DND-41 (cell line): Measurements from ENCODE around the gene PRR5.
A peak's percentile ranks its signal among the peaks of the same experiment; 100 is the strongest.

Experiments used
- ATAC-seq: fragments of 200-7000 bp; cut with Tn5 transposase; 3 replicates; pipeline ENCODE4 v1.9.1; 2021; ENCODE audit warnings: low read depth; ENCODE audit not compliant: insufficient read depth
- DNase-seq: peaks from one replicate; pipeline ENCODE4 v3.0.0-alpha.2; 2020
- H2AFZ ChIP-seq: 2 replicates; pipeline ENCODE4 v1.6.0; 2012; ENCODE audit warnings: low read depth, low read length
- H3K27ac ChIP-seq: 2 replicates; pipeline ENCODE4 v1.5.1; 2012; ENCODE audit warnings: low read length, inconsistent platforms
- H3K27me3 ChIP-seq: fragments of 200-600 bp; sonication (generic); 2 replicates; pipeline ENCODE4 v1.6.0; 2012; ENCODE audit warnings: low read length, mild to moderate bottlenecking, inconsistent platforms; ENCODE audit not compliant: insufficient read depth, poor library complexity
- H3K36me3 ChIP-seq: 2 replicates; pipeline ENCODE4 v1.5.1; 2012; ENCODE audit warnings: low read length, inconsistent platforms; ENCODE audit not compliant: insufficient read depth
- H3K4me1 ChIP-seq: 2 replicates; pipeline ENCODE4 v1.5.1; 2012; ENCODE audit warnings: mild to moderate bottlenecking, low read length; ENCODE audit not compliant: insufficient read depth
- H3K4me2 ChIP-seq: 2 replicates; pipeline ENCODE4 v1.6.0; 2012; ENCODE audit warnings: mild to moderate bottlenecking, moderate library complexity, low read length, inconsistent platforms; ENCODE audit not compliant: insufficient read depth
- H3K4me3 ChIP-seq, 2 experiments: fragments of 200-600 bp in 1 of 2; shearing (Covaris generic) in 1 of 2; 2 replicates each; pipeline ENCODE4 v1.5.1; 2012 to 2016; ENCODE audit warnings: inconsistent platforms in 2 of 2, low read length in 2 of 2, mild to moderate bottlenecking in 2 of 2, low read depth in 1 of 2, moderate library complexity in 1 of 2
- H3K79me2 ChIP-seq: 2 replicates; pipeline ENCODE4 v1.6.0; 2012; ENCODE audit warnings: low read length, inconsistent platforms; ENCODE audit not compliant: insufficient read depth
- H3K9ac ChIP-seq: 2 replicates; pipeline ENCODE4 v1.6.0; 2012; ENCODE audit warnings: low read depth, mild to moderate bottlenecking, inconsistent platforms, low read length, moderate library complexity
- H3K9me3 ChIP-seq: 2 replicates; pipeline ENCODE4 v1.5.1; 2012; ENCODE audit warnings: low read length, moderate library complexity, mild to moderate bottlenecking, inconsistent platforms; ENCODE audit not compliant: insufficient read depth, severe bottlenecking
- H4K20me1 ChIP-seq: 2 replicates; pipeline ENCODE4 v1.6.0; 2012; ENCODE audit warnings: low read length; ENCODE audit not compliant: insufficient read depth
- EZH2 ChIP-seq: IDR thresholded peaks from 3 replicates; pipeline ENCODE4 v1.6.1; 2012; ENCODE audit warnings: borderline replicate concordance, low read depth, mild to moderate bottlenecking, moderate library complexity, low read length, inconsistent platforms; ENCODE audit not compliant: severe bottlenecking
- TF ChIP-seq, protein P1 (sequence below): IDR thresholded peaks from 2 replicates; pipeline ENCODE4 v1.5.1; 2012; ENCODE audit warnings: borderline replicate concordance, low read length, moderate library complexity, mild to moderate bottlenecking; ENCODE audit not compliant: poor library complexity, severe bottlenecking; ENCODE audit errors: extremely low read depth

Gene PRR5

DNA sequence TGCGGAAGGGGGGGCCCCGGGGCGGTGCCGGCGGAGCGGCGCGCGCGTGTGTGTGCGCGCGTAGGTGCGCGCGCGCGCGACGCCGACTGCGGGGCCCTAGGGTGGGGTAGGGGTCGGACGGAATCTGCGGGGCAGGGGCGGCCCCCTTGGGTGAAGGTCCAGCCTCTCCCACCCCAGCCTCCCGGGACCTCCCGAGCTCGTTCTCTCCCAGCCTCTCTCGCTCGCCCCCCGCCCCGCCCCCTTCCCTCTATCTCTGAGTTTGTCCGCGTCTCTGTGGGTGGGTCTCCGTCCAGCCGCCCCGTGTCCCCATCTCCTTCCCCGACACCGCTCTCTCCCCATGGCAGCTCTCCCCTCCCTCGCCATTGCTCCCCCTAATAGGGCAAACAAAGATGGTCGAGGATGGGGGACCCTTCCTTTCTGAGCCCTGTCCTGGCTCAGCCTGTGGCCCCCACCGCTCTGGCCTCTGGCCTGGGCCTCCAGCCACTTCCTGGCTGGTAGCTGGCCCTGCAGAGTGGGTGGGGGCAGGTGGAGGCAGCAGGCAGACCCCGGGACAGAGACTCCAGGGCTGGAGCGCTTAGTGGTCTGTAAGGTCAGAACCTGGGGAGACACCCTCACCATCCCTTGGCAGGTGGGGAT is 33.0 kb upstream of the PRR5 start:
- Histone ChIP-seq H3K4me2 (no peak overlapping the region), H3K9ac (no peak overlapping the region), H3K9me3 (no peaks in the 10 kb centered on the region), H3K4me3 (no peak overlapping the region), H4K20me1 (no peaks in the 10 kb centered on the region), H3K36me3 (no peaks in the 10 kb centered on the region), H3K79me2 (no peaks in the 10 kb centered on the region), H3K4me1 (peaks cover 4% of the 10 kb centered on the region; the same call in 1 of the 2 replicates), H2AFZ (no peak overlapping the region), H3K27ac (no peak overlapping the region), H3K27me3 (no peaks in the 10 kb centered on the region)
- ATAC-seq (no peak), DNase-seq (no peak)
- TF ChIP-seq EZH2 = no peak
- TF ChIP-seq, protein P1, sequence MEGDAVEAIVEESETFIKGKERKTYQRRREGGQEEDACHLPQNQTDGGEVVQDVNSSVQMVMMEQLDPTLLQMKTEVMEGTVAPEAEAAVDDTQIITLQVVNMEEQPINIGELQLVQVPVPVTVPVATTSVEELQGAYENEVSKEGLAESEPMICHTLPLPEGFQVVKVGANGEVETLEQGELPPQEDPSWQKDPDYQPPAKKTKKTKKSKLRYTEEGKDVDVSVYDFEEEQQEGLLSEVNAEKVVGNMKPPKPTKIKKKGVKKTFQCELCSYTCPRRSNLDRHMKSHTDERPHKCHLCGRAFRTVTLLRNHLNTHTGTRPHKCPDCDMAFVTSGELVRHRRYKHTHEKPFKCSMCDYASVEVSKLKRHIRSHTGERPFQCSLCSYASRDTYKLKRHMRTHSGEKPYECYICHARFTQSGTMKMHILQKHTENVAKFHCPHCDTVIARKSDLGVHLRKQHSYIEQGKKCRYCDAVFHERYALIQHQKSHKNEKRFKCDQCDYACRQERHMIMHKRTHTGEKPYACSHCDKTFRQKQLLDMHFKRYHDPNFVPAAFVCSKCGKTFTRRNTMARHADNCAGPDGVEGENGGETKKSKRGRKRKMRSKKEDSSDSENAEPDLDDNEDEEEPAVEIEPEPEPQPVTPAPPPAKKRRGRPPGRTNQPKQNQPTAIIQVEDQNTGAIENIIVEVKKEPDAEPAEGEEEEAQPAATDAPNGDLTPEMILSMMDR = no peak

DNA sequence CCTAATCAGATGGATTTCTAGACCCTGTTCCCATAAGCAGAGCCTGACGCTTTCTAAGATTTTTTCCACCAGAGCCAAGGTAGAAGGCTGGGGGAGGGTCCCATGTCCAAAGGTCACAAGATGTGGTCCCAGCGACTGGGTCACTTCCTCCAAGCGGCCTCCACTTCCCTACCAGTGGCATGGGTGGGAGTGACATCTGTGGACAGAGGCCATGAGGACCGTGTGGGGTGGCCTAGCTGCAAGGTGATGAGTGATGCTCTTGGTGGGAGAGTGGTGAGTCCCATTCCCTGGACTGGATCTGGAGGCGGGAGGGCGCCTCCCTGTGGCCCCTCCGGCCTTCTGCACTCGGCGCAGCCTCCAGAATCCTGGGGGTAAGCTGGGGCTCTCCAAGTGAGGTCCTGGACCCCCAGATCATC is 32.4 kb upstream of the PRR5 start:
- DNase-seq (no peak), ATAC-seq (no peak)
- Histone ChIP-seq H3K79me2 (no peaks in the 10 kb centered on the region), H4K20me1 (no peaks in the 10 kb centered on the region), H3K36me3 (no peaks in the 10 kb centered on the region), H3K9me3 (no peaks in the 10 kb centered on the region), H3K4me1 (no peaks in the 10 kb centered on the region), H3K27ac (no peak overlapping the region), H3K9ac (no peak overlapping the region), H2AFZ (no peak overlapping the region), H3K27me3 (no peaks in the 10 kb centered on the region), H3K4me2 (no peak overlapping the region), H3K4me3 (no peak overlapping the region)
- no peak for TF ChIP-seq EZH2
- TF ChIP-seq, protein P1 = peak; percentile 36

DNA sequence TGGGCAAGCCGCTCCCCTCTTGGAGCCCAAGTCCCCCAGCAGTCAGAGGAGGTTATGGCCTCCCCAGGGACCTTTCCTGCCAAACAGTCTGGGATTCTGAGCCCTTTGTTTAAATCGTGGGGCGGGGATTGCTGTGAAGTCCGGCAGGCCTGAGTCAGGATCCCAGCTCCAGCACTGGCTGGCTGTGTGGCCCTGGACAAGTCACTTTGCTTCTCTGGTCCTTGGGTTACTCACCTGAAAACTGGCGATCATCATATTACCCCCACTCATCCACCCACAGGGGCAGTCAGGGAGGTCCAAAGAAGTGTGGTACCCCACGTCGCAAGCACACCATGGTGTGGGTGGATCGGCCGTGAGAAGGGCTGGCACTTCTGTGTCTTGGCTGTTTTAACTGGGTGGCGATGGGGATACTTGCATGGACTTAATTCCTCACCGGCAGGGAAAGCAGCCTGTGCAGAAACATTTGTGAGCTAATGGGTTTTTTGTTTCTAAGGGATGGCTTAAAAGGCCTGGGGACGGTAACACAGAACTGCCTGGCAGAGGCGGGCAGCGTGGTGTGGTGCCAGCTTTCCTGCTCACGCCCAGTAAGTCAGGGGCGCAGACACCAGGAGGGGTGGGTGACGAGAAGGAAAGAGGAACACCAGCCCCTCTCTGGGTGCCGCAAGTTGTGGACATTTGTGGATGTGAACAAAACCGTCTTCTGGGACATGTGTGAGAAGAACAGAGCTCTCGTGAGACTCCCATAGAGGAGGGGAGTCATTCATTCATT is 31.6 kb upstream of the PRR5 start:
- no peaks in the 10 kb centered on the region for H3K79me2 ChIP-seq
- no peaks in the 10 kb centered on the region for H3K27me3 ChIP-seq
- no peak for DNase-seq
- no peaks in the 10 kb centered on the region for H3K9me3 ChIP-seq
- ATAC-seq = no peak
- no peaks in the 10 kb centered on the region for H3K36me3 ChIP-seq
- no peak overlapping the region for H2AFZ ChIP-seq
- H3K4me1 ChIP-seq = no peaks in the 10 kb centered on the region
- no peak for TF ChIP-seq EZH2
- TF ChIP-seq, protein P1 = no peak
- no peak overlapping the region for H3K9ac ChIP-seq
- H4K20me1 ChIP-seq = no peaks in the 10 kb centered on the region
- H3K4me3 ChIP-seq = no peak overlapping the region
- no peak overlapping the region for H3K4me2 ChIP-seq
- no peak overlapping the region for H3K27ac ChIP-seq
